ENCODE data around the gene NKX6-1. TPM values are rescaled to one million over a fixed set of nuclear protein-coding genes. Genes with fewer than 3 reads are reported as not detected.

NKX6-1 gene
- total RNA-seq, 1 experiment from 2014 or later: 0.09 TPM

GRCh38 chr4:84477738-84478137 lies 21.4 kb downstream of the NKX6-1 start:
- Histone ChIP-seq H2BK15ac (ENCODE audit: low read depth, low read length) (no peak overlapping the region), H3K27me3 (ENCODE audit: insufficient read depth, low read length) (peaks cover 30% of the 10 kb centered on the region), H3K4ac (ENCODE audit: low read depth, low read length) (no peak overlapping the region), H4K5ac (ENCODE audit: insufficient read length, low read depth, low read length) (no peak overlapping the region), H4K91ac (ENCODE audit: insufficient read length, low read depth, low read length) (no peak overlapping the region), H2AFZ (ENCODE audit: low read length) (no peak overlapping the region), H3T11ph (ENCODE audit: low read length) (no peak overlapping the region), H3K18ac (ENCODE audit: insufficient read length, low read depth, low read length) (no peak overlapping the region), H3K56ac (ENCODE audit: insufficient read length, low read depth, low read length) (no peak overlapping the region), H2BK12ac (ENCODE audit: insufficient read length, low read depth, low read length) (no peak overlapping the region), H3K79me2 (ENCODE audit: insufficient read depth, low read length) (no peaks in the 10 kb centered on the region), H3K23ac (ENCODE audit: insufficient read length, low read depth, low read length) (no peak overlapping the region), H3K9ac (ENCODE audit: extremely low read depth, insufficient read length, low read length) (no peak overlapping the region), H3K79me1 (ENCODE audit: insufficient read depth, low read depth, low read length, poor library complexity, severe bottlenecking) (no peaks in the 10 kb centered on the region), H2BK5ac (ENCODE audit: insufficient read length, low read length) (no peak overlapping the region), H3K27ac (ENCODE audit: insufficient read length, low read depth, low read length) (no peak overlapping the region), H3K9me3 (ENCODE audit: control insufficient read depth, low read depth, low read length) (no peaks in the 10 kb centered on the region), H2AK5ac (ENCODE audit: insufficient read length, low read length) (no peak overlapping the region), H2BK20ac (ENCODE audit: low read depth, low read length, poor library complexity, severe bottlenecking) (no peak overlapping the region), H3K14ac (ENCODE audit: insufficient read depth, low read length) (no peak overlapping the region), H3K23me2 (ENCODE audit: insufficient read length, low read depth, low read length, poor library complexity, severe bottlenecking) (peaks cover 3% of the 10 kb centered on the region), H4K8ac (replicated peaks; ENCODE audit: insufficient read length, low read depth, low read length) (no peak overlapping the region), H2BK120ac (ENCODE audit: low read depth, low read length, poor library complexity, severe bottlenecking) (no peak overlapping the region), H3K4me2 (ENCODE audit: insufficient read depth, insufficient read length, low read length) (no peak overlapping the region), H4K20me1 (ENCODE audit: control insufficient read depth, insufficient read depth, insufficient read length) (no peaks in the 10 kb centered on the region), H3K4me1 (ENCODE audit: insufficient read depth, low read length) (no peaks in the 10 kb centered on the region)
- Mint-ChIP-seq H3K4me1 (peaks cover 23 to 34% of the 10 kb centered on the region in 2 experiments), H3K4me3 (no peak overlapping the region), H3K9me3 (peaks cover 3 to 4% of the 10 kb centered on the region in 2 experiments; a peak in 2 of 5 replicates), H3K36me3 (ENCODE audit: insufficient read depth in 1 of 3, low read depth in 3 of 3) (0 out of 7 replicates have a peak, but pooled peaks cover 0 to 2% (median 0%) of the 10 kb centered on the region in 3 experiments), H3K27ac (no peak overlapping the region), H3K27me3 (ENCODE audit: low read depth) (peaks cover 60% of the 10 kb centered on the region)
- no peak for DNase-seq
- no peak for TF ChIP-seq CTCF (conservative IDR thresholded peaks at IDR 0.05)
- WGBS (ENCODE audit: extremely low coverage, insufficient read length, low lambda C conversion rate): no CpG with 5 or more reads among the region's 1 CpG
